Caco-2 (cell line): ENCODE data around the gene PARD3. TPM values are rescaled to one million over a fixed set of nuclear protein-coding genes. Genes with fewer than 3 reads are reported as not detected.
"Not testable (repeated sequence)": the region's sequence is repeated elsewhere in the genome, so short reads cannot be mapped to it uniquely, and the experiment has no call there.

ENCODE experiments used
- BruUV-seq: library from RNA; stranded (reverse); fragments of 400-500 nt; replicated peaks from 2 replicates; lab custom pipeline; 2021; lab: Mats Ljungman, UMichigan
- CTCF ChIA-PET: fragments of 300-600 bp; sonication (Branson Sonifier 250); formaldehyde crosslinking; loops from one replicate; lab custom pipeline; 2022; ENCODE audit warnings: antibody characterized with exemption; lab: Charles Lee
- POLR2A ChIA-PET: fragments of 300-600 bp; sonication (Branson Sonifier 250); formaldehyde crosslinking; loops from one replicate; lab custom pipeline; 2022; ENCODE audit warnings: antibody characterized with exemption; lab: Charles Lee
- DNase-seq, 2 experiments: peaks; one replicate each; pipeline versions ENCODE4 v3.0.0 to v3.0.0-alpha.2; 2020 to 2022
- H3K27me3 ChIP-seq: replicated peaks from 2 replicates; pipeline ENCODE4 v1.6.0; 2011; ENCODE audit warnings: low read length; ENCODE audit not compliant: control insufficient read depth, insufficient read depth
- H3K36me3 ChIP-seq: 2 replicates; pipeline ENCODE4 v1.5.1; 2011; ENCODE audit warnings: low read length; ENCODE audit not compliant: control insufficient read depth, insufficient read depth
- H3K4me1 ChIP-seq: fragments of 250-450 bp; sonication (Bioruptor Pico); 2 replicates; pipeline ENCODE4 v1.5.1; 2020; ENCODE audit warnings: mild to moderate bottlenecking
- H3K4me3 ChIP-seq: 2 replicates; pipeline ENCODE4 v1.5.1; 2011; ENCODE audit warnings: low read depth, mild to moderate bottlenecking, control low read depth, low read length
- H3K9me3 ChIP-seq: fragments of 250-450 bp; sonication (Bioruptor Pico); 2 replicates; pipeline ENCODE4 v1.5.1; 2020; ENCODE audit warnings: mild to moderate bottlenecking, moderate library complexity
- H3K27ac Mint-ChIP-seq: one replicate; pipeline ENCODE4 v1.8.0; 2022; ENCODE audit warnings: mixed read lengths; ENCODE audit not compliant: unreplicated experiment
- H3K27me3 Mint-ChIP-seq: one replicate; pipeline ENCODE4 v1.8.0; 2022; ENCODE audit warnings: mixed read lengths; ENCODE audit not compliant: insufficient read depth, unreplicated experiment
- H3K36me3 Mint-ChIP-seq: one replicate; pipeline ENCODE4 v1.8.0; 2022; ENCODE audit warnings: mild to moderate bottlenecking, mixed read lengths; ENCODE audit not compliant: insufficient read depth, unreplicated experiment
- H3K4me1 Mint-ChIP-seq: one replicate; pipeline ENCODE4 v1.8.0; 2022; ENCODE audit warnings: low read depth, mixed read lengths; ENCODE audit not compliant: unreplicated experiment
- H3K4me3 Mint-ChIP-seq: one replicate; pipeline ENCODE4 v1.8.0; 2022; ENCODE audit warnings: mild to moderate bottlenecking, moderate library complexity, mixed read lengths; ENCODE audit not compliant: unreplicated experiment
- H3K9me3 Mint-ChIP-seq: one replicate; pipeline ENCODE4 v1.8.0; 2022; ENCODE audit warnings: mixed read lengths; ENCODE audit not compliant: unreplicated experiment
- intact Hi-C: fragments of 100-400 bp; cut with micrococcal nuclease; formaldehyde crosslinking; loops from one replicate; pipeline ENCODE4 v1.10.0; 2022; ENCODE audit not compliant: unreplicated experiment
- total RNA-seq: library from RNA; stranded (reverse); gene quantifications from 2 replicates; pipeline ENCODE4 v1.2.3, GENCODE V29; 2022
- TF ChIP-seq, protein P1 (sequence below), 2 experiments: fragments of 200-600 bp in 1 of 2; IDR thresholded peaks; 1 replicate in 1 of 2; 2 replicates in 1 of 2; pipeline versions ENCODE4 v1.5.1 to v1.8.0; 2011 to 2022; ENCODE audit warnings: antibody characterized with exemption in 1 of 2, control low read depth in 1 of 2, inconsistent platforms in 1 of 2, low read depth in 1 of 2, low read length in 1 of 2, mild to moderate bottlenecking in 1 of 2, moderate library complexity in 1 of 2; ENCODE audit not compliant: insufficient read depth in 1 of 2, severe bottlenecking in 1 of 2, unreplicated experiment in 1 of 2

The PARD3 gene
- total RNA-seq, 1 experiment from 2014 or later = 80.7 TPM

DNA sequence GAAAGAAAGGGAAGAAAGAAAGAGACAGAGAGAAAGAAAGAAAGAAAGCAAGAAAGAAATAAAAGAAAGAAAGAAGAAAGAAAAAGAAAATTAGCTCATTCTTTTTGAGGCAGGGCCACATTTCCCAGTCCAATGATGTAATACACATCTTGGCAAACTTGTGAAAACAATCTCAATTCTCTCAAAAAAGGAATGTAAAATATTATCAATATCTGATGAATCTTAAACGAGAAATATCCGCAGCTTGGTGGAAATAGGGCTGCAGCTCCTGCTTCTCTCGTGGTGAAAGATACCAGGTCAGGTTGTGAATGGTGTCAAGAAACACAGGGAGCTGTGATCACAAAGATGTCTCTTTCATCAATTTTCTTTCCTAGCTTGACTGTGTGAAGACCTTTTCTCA, 741.0 kb downstream of the PARD3 start:
- TF ChIP-seq, protein P1, sequence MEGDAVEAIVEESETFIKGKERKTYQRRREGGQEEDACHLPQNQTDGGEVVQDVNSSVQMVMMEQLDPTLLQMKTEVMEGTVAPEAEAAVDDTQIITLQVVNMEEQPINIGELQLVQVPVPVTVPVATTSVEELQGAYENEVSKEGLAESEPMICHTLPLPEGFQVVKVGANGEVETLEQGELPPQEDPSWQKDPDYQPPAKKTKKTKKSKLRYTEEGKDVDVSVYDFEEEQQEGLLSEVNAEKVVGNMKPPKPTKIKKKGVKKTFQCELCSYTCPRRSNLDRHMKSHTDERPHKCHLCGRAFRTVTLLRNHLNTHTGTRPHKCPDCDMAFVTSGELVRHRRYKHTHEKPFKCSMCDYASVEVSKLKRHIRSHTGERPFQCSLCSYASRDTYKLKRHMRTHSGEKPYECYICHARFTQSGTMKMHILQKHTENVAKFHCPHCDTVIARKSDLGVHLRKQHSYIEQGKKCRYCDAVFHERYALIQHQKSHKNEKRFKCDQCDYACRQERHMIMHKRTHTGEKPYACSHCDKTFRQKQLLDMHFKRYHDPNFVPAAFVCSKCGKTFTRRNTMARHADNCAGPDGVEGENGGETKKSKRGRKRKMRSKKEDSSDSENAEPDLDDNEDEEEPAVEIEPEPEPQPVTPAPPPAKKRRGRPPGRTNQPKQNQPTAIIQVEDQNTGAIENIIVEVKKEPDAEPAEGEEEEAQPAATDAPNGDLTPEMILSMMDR (IDR thresholded peaks at IDR 0.05; ENCODE audit: insufficient read depth in 1 of 2, low read depth in 1 of 2, low read length in 1 of 2, severe bottlenecking in 1 of 2, unreplicated experiment in 1 of 2) = no peak
- no peaks in the 10 kb centered on the region for H3K36me3 Mint-ChIP-seq
- no peaks in the 10 kb centered on the region for H3K36me3 ChIP-seq
- H3K9me3 Mint-ChIP-seq = peaks cover 17% of the 10 kb centered on the region
- CTCF ChIA-PET = no interaction called here
- no peak overlapping the region for H3K4me3 ChIP-seq
- H3K27me3 Mint-ChIP-seq = peaks cover 4% of the 10 kb centered on the region
- no peak overlapping the region for H3K4me3 Mint-ChIP-seq
- intact Hi-C loops = no loop called here
- H3K4me1 ChIP-seq = no peaks in the 10 kb centered on the region
- no peak overlapping the region for H3K27ac Mint-ChIP-seq
- BruUV-seq = no TSS peak
- no peak for DNase-seq
- no peaks in the 10 kb centered on the region for H3K4me1 Mint-ChIP-seq
- H3K27me3 ChIP-seq = no peaks in the 10 kb centered on the region
- POLR2A ChIA-PET = no interaction called here
- H3K9me3 ChIP-seq = peaks cover 9% of the 10 kb centered on the region; the same call in 1 of the 2 replicates

DNA sequence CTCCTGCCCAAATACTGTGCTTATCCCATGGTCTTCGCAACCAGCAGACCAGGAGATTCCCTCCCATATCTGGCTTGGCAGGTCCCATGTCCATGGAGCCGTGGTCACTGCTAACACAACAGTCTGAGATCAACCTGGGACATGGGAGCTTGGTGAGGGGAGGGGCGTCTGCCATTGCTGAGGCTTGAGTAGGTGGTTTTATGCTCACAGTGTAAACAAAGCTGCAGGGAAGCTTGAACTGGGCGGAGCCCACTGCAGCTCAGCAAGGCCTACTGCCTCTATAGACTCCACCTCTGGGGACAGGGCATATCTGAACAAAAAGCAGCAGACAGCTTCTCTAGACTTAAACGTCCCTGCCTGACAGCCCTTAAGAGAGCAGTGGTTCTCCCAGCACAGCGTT, 747.4 kb downstream of the PARD3 start:
- CTCF ChIA-PET, POLR2A ChIA-PET, H3K36me3 ChIP-seq, BruUV-seq, H3K27ac Mint-ChIP-seq, intact Hi-C loops, H3K27me3 Mint-ChIP-seq, H3K4me3 ChIP-seq, H3K4me3 Mint-ChIP-seq, H3K4me1 ChIP-seq, H3K36me3 Mint-ChIP-seq, H3K4me1 Mint-ChIP-seq, H3K27me3 ChIP-seq: not testable (repeated sequence)
- peaks cover 24% of the 10 kb centered on the region for H3K9me3 ChIP-seq
- DNase-seq = peak in 1 of 2 experiments; percentile 18
- peaks cover 57% of the 10 kb centered on the region for H3K9me3 Mint-ChIP-seq

DNA sequence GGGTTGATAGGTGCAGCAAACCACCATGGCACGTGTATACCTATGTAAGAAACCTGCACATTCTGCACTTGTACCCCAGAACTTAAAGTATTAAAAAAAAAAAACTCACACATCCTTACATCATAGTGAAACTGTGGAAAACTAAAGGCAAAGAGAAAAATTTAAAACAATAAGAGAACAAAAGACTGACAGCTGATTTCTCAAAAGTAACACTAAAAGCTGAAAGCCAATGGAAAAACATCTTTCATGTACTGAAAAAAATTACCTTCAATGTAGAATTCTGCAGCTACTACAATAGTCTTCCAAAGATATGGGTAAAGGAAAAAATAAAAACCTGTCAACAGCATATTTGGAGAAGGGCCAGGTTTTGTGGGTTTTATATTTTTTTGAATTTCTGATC, 751.5 kb downstream of the PARD3 start:
- Mint-ChIP-seq H3K27ac (no peak overlapping the region), H3K36me3 (no peaks in the 10 kb centered on the region), H3K9me3 (peaks cover 46% of the 10 kb centered on the region), H3K4me3 (no peak overlapping the region), H3K27me3 (no peaks in the 10 kb centered on the region), H3K4me1 (peaks cover 4% of the 10 kb centered on the region)
- no peaks in the 10 kb centered on the region for H3K36me3 ChIP-seq
- no peak for DNase-seq
- no peaks in the 10 kb centered on the region for H3K27me3 ChIP-seq
- TF ChIP-seq, protein P1 (IDR thresholded peaks at IDR 0.05; ENCODE audit: insufficient read depth in 1 of 2, low read depth in 1 of 2, low read length in 1 of 2, severe bottlenecking in 1 of 2, unreplicated experiment in 1 of 2) = no peak
- ChIA-PET CTCF (no interaction called here), POLR2A (no interaction called here)
- 0 out of 2 replicates have a peak, but pooled peaks cover 3% of the 10 kb centered on the region for H3K4me1 ChIP-seq
- H3K9me3 ChIP-seq = peaks cover 37% of the 10 kb centered on the region
- intact Hi-C loops = no loop called here
- no TSS peak for BruUV-seq
- no peak overlapping the region for H3K4me3 ChIP-seq

DNA sequence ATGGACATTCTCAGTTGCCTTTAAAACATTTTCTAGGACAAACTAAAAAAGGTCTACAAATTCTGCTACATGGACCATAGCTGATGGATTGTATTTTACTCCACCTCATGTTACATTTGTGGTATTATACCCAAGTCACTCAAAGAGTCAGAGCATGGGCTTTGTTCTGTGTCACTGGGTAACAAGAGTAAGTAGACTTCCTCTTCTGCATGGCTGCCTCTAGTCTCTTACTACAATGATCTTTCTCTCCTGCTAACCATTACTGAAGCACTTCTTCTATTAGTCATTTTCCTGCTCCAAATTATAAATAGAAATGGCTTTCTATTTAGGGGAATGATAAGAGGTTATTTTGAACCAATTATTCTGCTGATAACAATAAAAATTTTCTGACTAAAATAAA, 753.3 kb downstream of the PARD3 start:
- Mint-ChIP-seq H3K4me1 (peaks cover 4% of the 10 kb centered on the region), H3K27me3 (no peaks in the 10 kb centered on the region), H3K36me3 (no peaks in the 10 kb centered on the region), H3K27ac (no peak overlapping the region), H3K4me3 (no peak overlapping the region), H3K9me3 (peaks cover 42% of the 10 kb centered on the region)
- no TSS peak for BruUV-seq
- DNase-seq = no peak
- Histone ChIP-seq H3K4me3 (no peak overlapping the region), H3K4me1 (0 out of 2 replicates have a peak, but pooled peaks cover 3% of the 10 kb centered on the region), H3K9me3 (peaks cover 27% of the 10 kb centered on the region), H3K36me3 (no peaks in the 10 kb centered on the region), H3K27me3 (no peaks in the 10 kb centered on the region)
- ChIA-PET POLR2A (no interaction called here), CTCF (no interaction called here)
- intact Hi-C loops = no loop called here
- TF ChIP-seq, protein P1 (IDR thresholded peaks at IDR 0.05; ENCODE audit: insufficient read depth in 1 of 2, low read depth in 1 of 2, low read length in 1 of 2, severe bottlenecking in 1 of 2, unreplicated experiment in 1 of 2) = no peak
